Nephron progenitor cell (in vitro differentiated cells): ENCODE measurements around the gene DRAM1.

ENCODE experiments used
- DNase-seq: peaks from one replicate; pipeline ENCODE4 v3.0.0; 2021
- H3K27ac Mint-ChIP-seq: 2 replicates; pipeline ENCODE4 v1.8.0; 2021; ENCODE audit warnings: mild to moderate bottlenecking, moderate library complexity, mixed read lengths
- H3K27me3 Mint-ChIP-seq: 2 replicates; pipeline ENCODE4 v1.8.0; 2021; ENCODE audit warnings: mild to moderate bottlenecking, low read depth, mixed read lengths; ENCODE audit not compliant: poor library complexity
- H3K36me3 Mint-ChIP-seq: 2 replicates; pipeline ENCODE4 v1.8.0; 2021; ENCODE audit warnings: low read depth, mixed read lengths
- H3K4me1 Mint-ChIP-seq: 2 replicates; pipeline ENCODE4 v1.8.0; 2021; ENCODE audit warnings: mixed read lengths
- H3K4me3 Mint-ChIP-seq: 2 replicates; pipeline ENCODE4 v1.8.0; 2021; ENCODE audit warnings: mild to moderate bottlenecking, moderate library complexity, mixed read lengths
- H3K9me3 Mint-ChIP-seq: 2 replicates; pipeline ENCODE4 v1.8.0; 2021; ENCODE audit warnings: mild to moderate bottlenecking, moderate library complexity, mixed read lengths
- CTCF ChIP-seq: fragments of 200-600 bp; sonication (generic); IDR thresholded peaks from 2 replicates; pipeline ENCODE4 v1.5.0; 2021; ENCODE audit warnings: antibody characterized with exemption

Gene DRAM1

DNA sequence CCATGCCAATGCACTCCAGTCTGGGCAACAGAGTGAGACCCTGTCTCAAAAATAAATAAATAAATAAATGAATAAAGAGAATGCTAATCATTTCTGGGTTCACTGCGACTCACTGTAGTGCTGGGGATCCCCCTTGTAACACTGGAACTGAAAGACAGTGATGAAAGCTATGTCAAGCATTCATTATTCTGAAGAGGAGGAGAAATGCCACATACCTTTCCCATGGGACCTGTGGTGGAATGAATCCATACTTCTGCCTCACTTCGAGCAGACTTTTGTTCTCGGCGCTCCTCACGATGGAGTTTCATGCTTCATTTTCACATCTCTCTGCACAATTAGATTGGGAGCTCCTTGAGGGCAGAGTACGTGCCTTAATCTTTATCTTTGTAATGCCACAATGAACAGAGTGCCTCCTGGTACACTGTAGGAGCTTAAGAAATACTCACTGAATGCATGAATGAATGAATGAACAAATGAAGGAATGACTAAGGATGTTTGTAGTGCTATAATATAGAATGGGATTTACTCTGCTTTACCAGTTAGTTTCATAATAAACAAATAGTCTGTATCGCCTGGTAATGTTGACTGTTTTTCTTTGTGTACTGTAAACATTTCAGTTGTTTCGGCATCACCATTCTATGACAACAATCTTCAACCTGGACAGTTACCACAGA lies 45.8 kb downstream of the DRAM1 start:
- H3K9me3 Mint-ChIP-seq = no peaks in the 10 kb centered on the region
- H3K4me3 Mint-ChIP-seq = no peak overlapping the region
- no peaks in the 10 kb centered on the region for H3K36me3 Mint-ChIP-seq
- H3K4me1 Mint-ChIP-seq = no peaks in the 10 kb centered on the region
- no peak overlapping the region for H3K27ac Mint-ChIP-seq
- TF ChIP-seq CTCF = no peak
- H3K27me3 Mint-ChIP-seq = peaks cover 3% of the 10 kb centered on the region
- DNase-seq = no peak

- no peak overlapping the region for H3K4me3 Mint-ChIP-seq
These were observed 47.2 kb downstream of the DRAM1 start for GRCh38 chr12:101924618-101925017.

DNA sequence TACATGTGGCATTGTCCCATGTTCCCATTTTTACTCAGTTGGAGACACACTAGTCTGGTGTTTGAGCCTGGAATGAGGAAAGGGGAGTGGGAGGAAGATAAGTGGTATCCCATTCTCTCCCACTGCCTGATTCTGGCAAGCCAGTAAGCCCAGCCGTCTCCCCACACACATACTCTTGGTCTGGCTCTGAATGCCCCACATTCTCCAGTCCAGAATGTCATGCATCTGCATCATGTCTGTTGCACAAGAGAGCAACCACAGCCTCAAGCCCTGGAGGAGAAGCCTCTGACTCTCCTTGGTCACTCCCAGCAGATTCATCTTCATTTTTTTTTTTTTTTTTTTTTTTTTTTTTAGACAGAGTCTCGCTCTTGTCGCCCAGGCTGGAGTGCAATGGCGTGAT lies 48.0 kb downstream of the DRAM1 start:
- no peak for DNase-seq
- no peak for TF ChIP-seq CTCF
- H3K4me1 Mint-ChIP-seq = no peaks in the 10 kb centered on the region
- H3K27me3 Mint-ChIP-seq = peaks cover 3% of the 10 kb centered on the region
- H3K9me3 Mint-ChIP-seq = no peaks in the 10 kb centered on the region
- no peak overlapping the region for H3K27ac Mint-ChIP-seq
- H3K4me3 Mint-ChIP-seq = no peak overlapping the region
- no peaks in the 10 kb centered on the region for H3K36me3 Mint-ChIP-seq

More at GRCh38 chr12:101924618-101925017, 47.2 kb downstream of the DRAM1 start:
- Mint-ChIP-seq H3K9me3 (no peaks in the 10 kb centered on the region), H3K36me3 (no peaks in the 10 kb centered on the region), H3K27ac (no peak overlapping the region), H3K27me3 (peaks cover 3% of the 10 kb centered on the region), H3K4me1 (no peaks in the 10 kb centered on the region)
- no peak for TF ChIP-seq CTCF
- no peak for DNase-seq

- H3K27me3 Mint-ChIP-seq = peaks cover 3% of the 10 kb centered on the region
These were observed 48.6 kb downstream of the DRAM1 start for GRCh38 chr12:101925935-101926334.

GRCh38 chr12:101927036-101927435 lies 49.7 kb downstream of the DRAM1 start:
- H3K9me3 Mint-ChIP-seq = no peaks in the 10 kb centered on the region
- no peak for DNase-seq
- no peaks in the 10 kb centered on the region for H3K36me3 Mint-ChIP-seq
- H3K4me1 Mint-ChIP-seq = no peaks in the 10 kb centered on the region
- no peak overlapping the region for H3K27ac Mint-ChIP-seq
- peaks cover 3% of the 10 kb centered on the region for H3K27me3 Mint-ChIP-seq
- H3K4me3 Mint-ChIP-seq = no peak overlapping the region
- TF ChIP-seq CTCF = no peak

More at GRCh38 chr12:101925935-101926334, 48.6 kb downstream of the DRAM1 start:
- no peak for TF ChIP-seq CTCF
- H3K36me3 Mint-ChIP-seq = no peaks in the 10 kb centered on the region
- DNase-seq = no peak
- no peaks in the 10 kb centered on the region for H3K4me1 Mint-ChIP-seq
- no peak overlapping the region for H3K27ac Mint-ChIP-seq
- H3K4me3 Mint-ChIP-seq = no peak overlapping the region
- no peaks in the 10 kb centered on the region for H3K9me3 Mint-ChIP-seq

DNA sequence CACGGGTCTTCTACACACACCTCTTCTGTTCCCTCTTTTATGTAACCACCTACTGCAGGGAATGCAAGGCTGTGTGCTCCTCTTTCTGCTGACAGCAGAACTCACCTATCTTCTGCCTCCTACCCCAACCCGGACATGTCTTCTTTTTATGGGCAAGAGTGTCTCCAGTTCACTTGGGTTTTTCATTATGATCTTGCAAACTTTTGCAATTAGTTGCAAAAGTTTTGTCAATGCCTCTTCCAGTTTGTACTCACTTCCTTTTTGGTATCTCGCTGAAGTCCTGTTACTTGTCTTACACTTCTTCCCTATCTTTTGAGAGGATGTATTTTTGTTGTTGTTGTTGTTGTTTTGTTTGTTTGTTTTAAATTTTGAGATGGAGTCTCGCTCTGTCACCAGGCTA lies 50.6 kb downstream of the DRAM1 start:
- Mint-ChIP-seq H3K36me3 (no peaks in the 10 kb centered on the region), H3K27ac (no peak overlapping the region), H3K4me3 (no peak overlapping the region), H3K27me3 (peaks cover 3% of the 10 kb centered on the region), H3K9me3 (no peaks in the 10 kb centered on the region), H3K4me1 (no peaks in the 10 kb centered on the region)
- DNase-seq = no peak
- TF ChIP-seq CTCF = no peak
